ENCODE measurements around the gene ARL3. TPM values are rescaled to one million over a fixed set of nuclear protein-coding genes. Genes with fewer than 3 reads are reported as not detected.
"Not testable (repeated sequence)": the region's sequence is repeated elsewhere in the genome, so short reads cannot be mapped to it uniquely, and the experiment has no call there.

ARL3 gene
- total RNA-seq, 1 experiment from 2014 or later = 12.1 TPM

GRCh38 chr10:102669206-102670064, 44.8 kb downstream of the ARL3 start:
- no peaks in the 10 kb centered on the region for H3K27me3 ChIP-seq (replicated peaks)
- H3K27ac ChIP-seq = peak overlapping the region; percentile 59
- H3K9me3 ChIP-seq (replicated peaks) = no peaks in the 10 kb centered on the region
- H3K4me1 ChIP-seq (replicated peaks) = peaks cover 22% of the 10 kb centered on the region
- DNase-seq (ENCODE audit: low read depth in 1 of 2, low spot score in 2 of 2) = peak; percentile 64 to 71
- H3K36me3 ChIP-seq = no peaks in the 10 kb centered on the region
- no peak overlapping the region for H3K4me3 ChIP-seq

GRCh38 chr10:102668326-102669107, 45.7 kb downstream of the ARL3 start:
- Histone ChIP-seq H3K27me3 (replicated peaks) (no peaks in the 10 kb centered on the region), H3K4me1 (replicated peaks) (peaks cover 13% of the 10 kb centered on the region), H3K9me3 (replicated peaks) (no peaks in the 10 kb centered on the region), H3K27ac (no peak overlapping the region), H3K36me3 (no peaks in the 10 kb centered on the region), H3K4me3 (no peak overlapping the region)
- no peak for DNase-seq (ENCODE audit: low read depth in 1 of 2, low spot score in 2 of 2)

GRCh38 chr10:102667411-102667810, 46.8 kb downstream of the ARL3 start:
- DNase-seq (ENCODE audit: low read depth in 1 of 2, low spot score in 2 of 2); H3K4me3 ChIP-seq; H3K27ac ChIP-seq; H3K9me3 ChIP-seq (replicated peaks); H3K36me3 ChIP-seq; H3K27me3 ChIP-seq (replicated peaks): not testable (repeated sequence)
- peaks cover 12% of the 10 kb centered on the region for H3K4me1 ChIP-seq (replicated peaks)

GRCh38 chr10:102665904-102666509, 48.2 kb downstream of the ARL3 start:
- Histone ChIP-seq H3K27ac (no peak overlapping the region), H3K4me3 (no peak overlapping the region), H3K9me3 (replicated peaks) (no peaks in the 10 kb centered on the region), H3K27me3 (replicated peaks) (no peaks in the 10 kb centered on the region), H3K36me3 (peaks cover 2% of the 10 kb centered on the region; the same call in 1 of the 2 replicates), H3K4me1 (replicated peaks) (peaks cover 17% of the 10 kb centered on the region)
- no peak for DNase-seq (ENCODE audit: low read depth in 1 of 2, low spot score in 2 of 2)

- Histone ChIP-seq H3K4me3 (no peak overlapping the region), H3K9me3 (replicated peaks) (no peaks in the 10 kb centered on the region; the same call in 1 of the 2 replicates), H3K36me3 (peaks cover 34% of the 10 kb centered on the region), H3K4me1 (replicated peaks) (peaks cover 15% of the 10 kb centered on the region), H3K27me3 (replicated peaks) (no peaks in the 10 kb centered on the region), H3K27ac (no peak overlapping the region)
- no peak for DNase-seq (ENCODE audit: low read depth in 1 of 2, low spot score in 2 of 2)
Measured at GRCh38 chr10:102661658-102662028, 52.6 kb downstream of the ARL3 start.

GRCh38 chr10:102660888-102661657, 53.1 kb downstream of the ARL3 start:
- no peak overlapping the region for H3K4me3 ChIP-seq
- peak in 1 of 2 experiments; percentile 66 for DNase-seq (ENCODE audit: low read depth in 1 of 2, low spot score in 2 of 2)
- no peak overlapping the region for H3K27ac ChIP-seq
- peaks cover 15% of the 10 kb centered on the region for H3K4me1 ChIP-seq (replicated peaks)
- H3K36me3 ChIP-seq = peaks cover 40% of the 10 kb centered on the region
- no peaks in the 10 kb centered on the region; the same call in 1 of the 2 replicates for H3K9me3 ChIP-seq (replicated peaks)
- H3K27me3 ChIP-seq (replicated peaks) = no peaks in the 10 kb centered on the region

GRCh38 chr10:102658802-102659201, 55.4 kb downstream of the ARL3 start:
- Histone ChIP-seq H3K4me1 (replicated peaks) (peaks cover 15% of the 10 kb centered on the region), H3K9me3 (replicated peaks) (no peaks in the 10 kb centered on the region; the same call in 1 of the 2 replicates), H3K27ac (no peak overlapping the region), H3K27me3 (replicated peaks) (no peaks in the 10 kb centered on the region), H3K36me3 (peaks cover 63% of the 10 kb centered on the region), H3K4me3 (no peak overlapping the region)
- no peak for DNase-seq (ENCODE audit: low read depth in 1 of 2, low spot score in 2 of 2)

- no peak overlapping the region for H3K4me3 ChIP-seq
- DNase-seq (ENCODE audit: low read depth in 1 of 2, low spot score in 2 of 2) = no peak
- H3K27ac ChIP-seq = no peak overlapping the region
Measured at GRCh38 chr10:102657984-102658724, 56.0 kb downstream of the ARL3 start.

GRCh38 chr10:102657451-102657850, 56.7 kb downstream of the ARL3 start:
- H3K4me1 ChIP-seq (replicated peaks) = peaks cover 15% of the 10 kb centered on the region
- peaks cover 76% of the 10 kb centered on the region for H3K36me3 ChIP-seq
- no peak overlapping the region for H3K27ac ChIP-seq

More at GRCh38 chr10:102657984-102658724, 56.0 kb downstream of the ARL3 start:
- Histone ChIP-seq H3K4me1 (replicated peaks) (peaks cover 15% of the 10 kb centered on the region), H3K9me3 (replicated peaks) (no peaks in the 10 kb centered on the region; the same call in 1 of the 2 replicates), H3K27me3 (replicated peaks) (no peaks in the 10 kb centered on the region), H3K36me3 (peaks cover 69% of the 10 kb centered on the region)

GRCh38 chr10:102656791-102657371, 57.3 kb downstream of the ARL3 start:
- Histone ChIP-seq H3K27ac (no peak overlapping the region), H3K27me3 (replicated peaks) (no peaks in the 10 kb centered on the region), H3K4me1 (replicated peaks) (peaks cover 15% of the 10 kb centered on the region), H3K4me3 (no peak overlapping the region), H3K9me3 (replicated peaks) (no peaks in the 10 kb centered on the region; the same call in 1 of the 2 replicates), H3K36me3 (peaks cover 82% of the 10 kb centered on the region)
- DNase-seq (ENCODE audit: low read depth in 1 of 2, low spot score in 2 of 2) = no peak

More at GRCh38 chr10:102657451-102657850, 56.7 kb downstream of the ARL3 start:
- no peaks in the 10 kb centered on the region; the same call in 1 of the 2 replicates for H3K9me3 ChIP-seq (replicated peaks)
- no peak overlapping the region for H3K4me3 ChIP-seq
- DNase-seq (ENCODE audit: low read depth in 1 of 2, low spot score in 2 of 2) = no peak
- H3K27me3 ChIP-seq (replicated peaks) = no peaks in the 10 kb centered on the region

- no peak for DNase-seq (ENCODE audit: low read depth in 1 of 2, low spot score in 2 of 2)
- Histone ChIP-seq H3K9me3 (replicated peaks) (no peaks in the 10 kb centered on the region; the same call in 1 of the 2 replicates), H3K36me3 (peaks cover 88% of the 10 kb centered on the region), H3K4me3 (no peak overlapping the region), H3K27me3 (replicated peaks) (no peaks in the 10 kb centered on the region), H3K4me1 (replicated peaks) (peaks cover 13% of the 10 kb centered on the region), H3K27ac (no peak overlapping the region)
Measured at GRCh38 chr10:102656026-102656425, 58.2 kb downstream of the ARL3 start.

GRCh38 chr10:102654969-102655368, 59.2 kb downstream of the ARL3 start:
- Histone ChIP-seq H3K9me3 (replicated peaks) (no peaks in the 10 kb centered on the region; the same call in 1 of the 2 replicates), H3K27me3 (replicated peaks) (no peaks in the 10 kb centered on the region), H3K4me1 (replicated peaks) (peaks cover 2% of the 10 kb centered on the region; the same call in 1 of the 2 replicates), H3K27ac (no peak overlapping the region), H3K36me3 (peaks cover 91% of the 10 kb centered on the region), H3K4me3 (no peak overlapping the region)
- no peak for DNase-seq (ENCODE audit: low read depth in 1 of 2, low spot score in 2 of 2)

Measured in SJSA1 (cell line).